Colonic mucosa (tissue), 4 donors: ENCODE results near the gene ING3. TPM values are rescaled to one million over a fixed set of nuclear protein-coding genes. Genes with fewer than 3 reads are reported as not detected.

Experiments used
- DNase-seq: peaks from one replicate; pipeline ENCODE4 v3.0.0-alpha.2; 2020
- H3K27ac ChIP-seq: fragments of 200-600 bp; one replicate; pipeline ENCODE4 v1.8.0; 2021
- H3K27me3 ChIP-seq: fragments of 200-600 bp; one replicate; pipeline ENCODE4 v1.8.0; 2021
- H3K36me3 ChIP-seq: fragments of 200-600 bp; one replicate; pipeline ENCODE4 v1.8.0; 2021
- H3K4me1 ChIP-seq: fragments of 200-600 bp; one replicate; pipeline ENCODE4 v1.8.0; 2021; ENCODE audit warnings: mild to moderate bottlenecking
- H3K4me3 ChIP-seq: fragments of 200-600 bp; one replicate; pipeline ENCODE4 v1.8.0; 2021
- H3K9ac ChIP-seq, 2 donors: one replicate each; pipeline ENCODE4 v1.7.0; 2013; ENCODE audit warnings: control low read depth in 2 of 2, low read depth in 2 of 2, low read length in 2 of 2
- H3K9me3 ChIP-seq: fragments of 200-600 bp; one replicate; pipeline ENCODE4 v1.8.0; 2021
- CTCF ChIP-seq: fragments of 200-600 bp; IDR thresholded peaks from one replicate; pipeline ENCODE4 v1.8.0; 2022; ENCODE audit warnings: antibody characterized with exemption, mild to moderate bottlenecking
- intact Hi-C: fragments of 100-400 bp; cut with DNase I; formaldehyde crosslinking; loops from one replicate; pipeline ENCODE4 v1.14.1; 2022
- total RNA-seq, 2 donors: library from RNA; stranded (reverse); fragmentation: NEBNext Ultra II Directional in 1 of 2; extraction: Animal tissue kit (Norgen Biotek cat#: 25700) in 1 of 2; gene quantifications; one replicate each; pipeline ENCODE4 v1.2.1, GENCODE V29; 2021
- donor health status: healthy.
- donor health status: DM: no; HTN: no; CAD: no.
- donor health status: DM: no; HTN: no; CAD: no.

ING3 gene
- total RNA-seq, 2 donors from 2014 or later = 12.7 to 13.6 TPM

GRCh38 chr7:121020249-121020988, 69.8 kb downstream of the ING3 start:
- Histone ChIP-seq H3K27ac (no peak overlapping the region), H3K4me3 (no peak overlapping the region), H3K4me1 (peaks cover 8% of the 10 kb centered on the region), H3K9ac (no peak overlapping the region), H3K27me3 (no peaks in the 10 kb centered on the region), H3K9me3 (no peaks in the 10 kb centered on the region), H3K36me3 (no peaks in the 10 kb centered on the region)
- intact Hi-C loops = no loop called here
- DNase-seq = no peak
- TF ChIP-seq CTCF = no peak

GRCh38 chr7:121020989-121021969, 70.7 kb downstream of the ING3 start:
- Histone ChIP-seq H3K27ac (no peak overlapping the region), H3K9me3 (no peaks in the 10 kb centered on the region), H3K4me3 (no peak overlapping the region), H3K27me3 (no peaks in the 10 kb centered on the region), H3K9ac (no peak overlapping the region), H3K4me1 (peaks cover 8% of the 10 kb centered on the region), H3K36me3 (no peaks in the 10 kb centered on the region)
- intact Hi-C loops = no loop called here
- DNase-seq = no peak
- TF ChIP-seq CTCF = no peak

- Histone ChIP-seq H3K9me3 (no peaks in the 10 kb centered on the region), H3K27ac (peak overlapping the region; percentile 42), H3K27me3 (no peaks in the 10 kb centered on the region), H3K4me3 (no peak overlapping the region), H3K9ac (no peak overlapping the region), H3K4me1 (peaks cover 8% of the 10 kb centered on the region), H3K36me3 (no peaks in the 10 kb centered on the region)
- DNase-seq = no peak
- no peak for TF ChIP-seq CTCF
- intact Hi-C loops = no loop called here
Measured at GRCh38 chr7:121023194-121023593, 72.6 kb downstream of the ING3 start.

- TF ChIP-seq CTCF = no peak
- H3K27ac ChIP-seq = peak overlapping the region; percentile 42
- H3K36me3 ChIP-seq = no peaks in the 10 kb centered on the region
- H3K27me3 ChIP-seq = no peaks in the 10 kb centered on the region
- H3K4me1 ChIP-seq = peaks cover 8% of the 10 kb centered on the region
- no peak overlapping the region for H3K9ac ChIP-seq
- no peak overlapping the region for H3K4me3 ChIP-seq
- intact Hi-C loops = no loop called here
- no peaks in the 10 kb centered on the region for H3K9me3 ChIP-seq
- no peak for DNase-seq
Measured at GRCh38 chr7:121023683-121024511, 73.3 kb downstream of the ING3 start.

GRCh38 chr7:121024611-121025010, 74.0 kb downstream of the ING3 start:
- no peak overlapping the region for H3K27ac ChIP-seq
- H3K4me3 ChIP-seq = no peak overlapping the region

More at GRCh38 chr7:121024611-121025010, 74.0 kb downstream of the ING3 start:
- intact Hi-C loops = no loop called here
- DNase-seq = no peak
- no peaks in the 10 kb centered on the region for H3K27me3 ChIP-seq
- no peak overlapping the region for H3K9ac ChIP-seq
- peaks cover 8% of the 10 kb centered on the region for H3K4me1 ChIP-seq
- TF ChIP-seq CTCF = no peak
- no peaks in the 10 kb centered on the region for H3K9me3 ChIP-seq
- H3K36me3 ChIP-seq = no peaks in the 10 kb centered on the region
